Astrocyte (in vitro differentiated cells and primary cell): ENCODE results near the gene VPS8.

Experiments used
- EZH2 ChIP-seq: IDR thresholded peaks from 2 replicates; pipeline ENCODE4 v1.6.1; 2012; ENCODE audit warnings: mild to moderate bottlenecking, low read length, inconsistent platforms; ENCODE audit not compliant: insufficient read depth
- TF ChIP-seq, protein P1 (sequence below): IDR thresholded peaks from 2 replicates; pipeline ENCODE4 v1.5.1; 2011; ENCODE audit warnings: low read depth, mild to moderate bottlenecking, inconsistent platforms, low read length, moderate library complexity; ENCODE audit not compliant: insufficient read depth

DNA sequence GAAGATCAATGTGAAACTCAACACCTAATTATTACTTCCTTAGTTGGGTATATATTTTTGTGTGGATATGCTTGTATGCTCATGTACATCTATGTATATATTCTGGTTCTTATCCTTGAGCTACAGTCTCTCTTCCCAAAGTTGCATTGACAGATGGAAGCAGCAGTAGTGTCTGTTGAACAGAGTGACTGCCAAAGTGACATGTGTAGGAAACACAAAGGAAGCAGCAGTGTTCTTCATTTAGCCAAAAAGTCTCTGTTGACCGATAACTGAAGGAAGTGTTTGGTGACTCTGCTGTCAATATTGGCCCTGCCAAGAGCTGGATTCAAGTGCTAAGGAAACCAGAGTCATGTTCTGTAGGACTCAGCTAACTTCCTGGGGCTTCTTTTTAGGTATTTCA lies 217.1 kb downstream of the VPS8 start:
- TF ChIP-seq, protein P1, sequence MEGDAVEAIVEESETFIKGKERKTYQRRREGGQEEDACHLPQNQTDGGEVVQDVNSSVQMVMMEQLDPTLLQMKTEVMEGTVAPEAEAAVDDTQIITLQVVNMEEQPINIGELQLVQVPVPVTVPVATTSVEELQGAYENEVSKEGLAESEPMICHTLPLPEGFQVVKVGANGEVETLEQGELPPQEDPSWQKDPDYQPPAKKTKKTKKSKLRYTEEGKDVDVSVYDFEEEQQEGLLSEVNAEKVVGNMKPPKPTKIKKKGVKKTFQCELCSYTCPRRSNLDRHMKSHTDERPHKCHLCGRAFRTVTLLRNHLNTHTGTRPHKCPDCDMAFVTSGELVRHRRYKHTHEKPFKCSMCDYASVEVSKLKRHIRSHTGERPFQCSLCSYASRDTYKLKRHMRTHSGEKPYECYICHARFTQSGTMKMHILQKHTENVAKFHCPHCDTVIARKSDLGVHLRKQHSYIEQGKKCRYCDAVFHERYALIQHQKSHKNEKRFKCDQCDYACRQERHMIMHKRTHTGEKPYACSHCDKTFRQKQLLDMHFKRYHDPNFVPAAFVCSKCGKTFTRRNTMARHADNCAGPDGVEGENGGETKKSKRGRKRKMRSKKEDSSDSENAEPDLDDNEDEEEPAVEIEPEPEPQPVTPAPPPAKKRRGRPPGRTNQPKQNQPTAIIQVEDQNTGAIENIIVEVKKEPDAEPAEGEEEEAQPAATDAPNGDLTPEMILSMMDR: no peak
- no peak for TF ChIP-seq EZH2
